SK-N-SH (cell line): Measurements from ENCODE around the gene RRAD. TPM values are rescaled to one million over a fixed set of nuclear protein-coding genes. Genes with fewer than 3 reads are reported as not detected.

Source experiments
- CTCF ChIA-PET: fragments of 300-600, 350-600 bp; formaldehyde crosslinking; extraction: SDS; loops from one replicate; lab custom pipeline; 2021; lab: Yijun Ruan, JAX
- POLR2A ChIA-PET: fragments of 350-600 bp; sonication (Branson Sonifier 250); formaldehyde crosslinking; extraction: SDS; loops from one replicate; lab custom pipeline; 2020; ENCODE audit warnings: antibody characterized with exemption, inconsistent platforms; lab: Yijun Ruan, JAX
- DNase-seq: peaks from one replicate; pipeline ENCODE4 v3.0.0; 2012
- H2AFZ ChIP-seq: fragments of 200-600 bp; sonication (generic); 2 replicates; pipeline ENCODE4 v1.8.1; 2016; ENCODE audit warnings: antibody characterized with exemption, mild to moderate bottlenecking, low read depth
- H3F3A ChIP-seq: fragments of 200-600 bp; sonication (generic); replicated peaks from 2 replicates; pipeline ENCODE3; 2016; ENCODE audit warnings: antibody characterized with exemption, mild to moderate bottlenecking; ENCODE audit not compliant: insufficient read depth
- H3K27ac ChIP-seq, 2 experiments: fragments of 200-500 bp in 1 of 2; fragments of 200-600 bp in 1 of 2; sonication (Bioruptor generic) in 1 of 2; sonication (generic), shearing (Covaris generic) in 1 of 2; 2 replicates each; pipeline versions ENCODE4 v1.5.1 to v1.6.1; 2014 to 2016; ENCODE audit warnings: low read depth in 2 of 2, inconsistent platforms in 1 of 2, low read length in 1 of 2, mild to moderate bottlenecking in 1 of 2, mixed read lengths in 1 of 2
- H3K27me3 ChIP-seq: fragments of 200-600 bp; sonication (generic), shearing (Covaris generic); 2 replicates; pipeline ENCODE4 v1.6.1; 2016; ENCODE audit warnings: mixed run types; ENCODE audit not compliant: insufficient read depth
- H3K36me3 ChIP-seq, 2 experiments: fragments of 200-500 bp in 1 of 2; fragments of 200-600 bp in 1 of 2; sonication (Bioruptor generic) in 1 of 2; sonication (generic) in 1 of 2; replicated peaks in 1 of 2; 2 replicates each; pipeline versions ENCODE3 to v1.5.1; 2014 to 2016; ENCODE audit warnings: low read length in 1 of 2, mild to moderate bottlenecking in 1 of 2; ENCODE audit not compliant: insufficient read depth in 2 of 2, control insufficient read depth in 1 of 2
- H3K4me1 ChIP-seq, 2 experiments: fragments of 200-500 bp in 1 of 2; fragments of 200-600 bp in 1 of 2; sonication (Bioruptor generic) in 1 of 2; sonication (generic), shearing (Covaris generic) in 1 of 2; 2 replicates each; pipeline versions ENCODE4 v1.5.1 to v1.6.1; 2014 to 2016; ENCODE audit warnings: low read depth in 1 of 2, low read length in 1 of 2, mixed run types in 1 of 2; ENCODE audit not compliant: insufficient read depth in 2 of 2, control insufficient read depth in 1 of 2
- H3K4me2 ChIP-seq: fragments of 200-600 bp; sonication (generic), shearing (Covaris generic); 2 replicates; pipeline ENCODE4 v1.6.1; 2017; ENCODE audit warnings: mixed run types
- H3K4me3 ChIP-seq, 2 experiments: fragments of 200-500 bp in 1 of 2; fragments of 200-600 bp in 1 of 2; sonication (Bioruptor generic) in 1 of 2; sonication (generic), shearing (Covaris generic) in 1 of 2; 2 replicates each; pipeline versions ENCODE4 v1.5.1 to v1.8.1; 2014 to 2016; ENCODE audit warnings: low read depth in 2 of 2, inconsistent platforms in 1 of 2, low read length in 1 of 2, mild to moderate bottlenecking in 1 of 2, mixed read lengths in 1 of 2, moderate library complexity in 1 of 2
- H3K79me2 ChIP-seq: fragments of 200-600 bp; sonication (generic); 2 replicates; pipeline ENCODE4 v1.8.1; 2017; ENCODE audit warnings: mild to moderate bottlenecking; ENCODE audit not compliant: insufficient read depth
- H3K9ac ChIP-seq: fragments of 200-600 bp; sonication (generic); 2 replicates; pipeline ENCODE4 v1.6.1; 2017; ENCODE audit warnings: mixed run types
- H3K9me2 ChIP-seq: fragments of 200-600 bp; sonication (generic); 2 replicates; pipeline ENCODE4 v1.6.1; 2017; ENCODE audit warnings: mixed run types
- H3K9me3 ChIP-seq: fragments of 200-600 bp; sonication (generic); 2 replicates; pipeline ENCODE4 v1.6.1; 2017; ENCODE audit warnings: mixed run types, mild to moderate bottlenecking, moderate library complexity
- H4K20me1 ChIP-seq: fragments of 200-600 bp; sonication (generic); 2 replicates; pipeline ENCODE4 v1.6.1; 2017; ENCODE audit warnings: mild to moderate bottlenecking, mixed run types; ENCODE audit not compliant: insufficient read depth
- NFIC ChIP-seq: IDR thresholded peaks from 2 replicates; pipeline ENCODE4 v1.4.0; 2012; ENCODE audit warnings: borderline replicate concordance
- RAD21 ChIP-seq: IDR thresholded peaks from 2 replicates; pipeline ENCODE4 v1.6.1; 2012; ENCODE audit warnings: mild to moderate bottlenecking, low read length
- SIN3A ChIP-seq: IDR thresholded peaks from 2 replicates; pipeline ENCODE4 v1.6.1; 2012; ENCODE audit warnings: low read depth, mild to moderate bottlenecking, low read length, moderate library complexity, borderline replicate concordance
- SMC3 ChIP-seq: IDR thresholded peaks from 2 replicates; pipeline ENCODE4 v1.6.1; 2012; ENCODE audit warnings: low read depth, low read length, improper control_type of control experiment
- TEAD4 ChIP-seq: IDR thresholded peaks from 2 replicates; pipeline ENCODE4 v1.4.0; 2012; ENCODE audit warnings: mild to moderate bottlenecking, borderline replicate concordance; ENCODE audit not compliant: insufficient read depth
- WGBS: methylation state at CpG from one replicate; pipeline ENCODE4 v1.1.6; 2017; ENCODE audit warnings: low lambda C conversion rate; 5-methylcytosine and 5-hydroxymethylcytosine counted together
- polyA plus RNA-seq, 3 experiments: library from polyadenylated mRNA; depleted of rRNA; stranded (reverse); fragments of >200 nt; gene quantifications; 2 replicates each; pipeline ENCODE4 v1.2.3, GENCODE V29; 2012
- TF ChIP-seq, protein P1 (sequence below): fragments of 200-600 bp; sonication (generic); IDR thresholded peaks from 2 replicates; pipeline ENCODE4 v1.6.1; 2017; ENCODE audit warnings: antibody characterized with exemption, mild to moderate bottlenecking, moderate library complexity
- TF ChIP-seq, protein P2 (sequence below): IDR thresholded peaks from 2 replicates; pipeline ENCODE4 v1.4.0; 2012; ENCODE audit warnings: low read depth

Gene RRAD
- polyA plus RNA-seq, 1 of the 3 experiments (the other 2 are of a cell fraction) = 9.3 TPM

DNA sequence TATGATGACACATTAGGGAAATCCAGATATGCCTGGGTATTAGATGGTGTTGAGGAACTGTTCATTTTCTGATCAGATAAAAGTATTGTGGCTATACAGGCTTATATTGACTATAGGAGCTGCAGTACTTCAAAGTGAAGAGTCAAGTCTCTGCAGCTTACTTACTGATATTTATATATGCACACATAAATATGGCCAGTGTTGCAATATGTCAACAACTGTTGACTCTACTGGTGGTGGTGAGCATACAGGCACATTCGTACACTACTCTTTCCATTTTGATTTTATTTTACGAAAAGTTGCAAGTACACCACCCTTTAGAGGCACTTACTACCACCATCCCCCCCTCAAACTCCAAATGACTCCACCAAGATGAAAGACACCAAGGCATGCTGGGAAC, 6.3 kb upstream of the RRAD start (continued):
- TF ChIP-seq TEAD4 = no peak

DNA sequence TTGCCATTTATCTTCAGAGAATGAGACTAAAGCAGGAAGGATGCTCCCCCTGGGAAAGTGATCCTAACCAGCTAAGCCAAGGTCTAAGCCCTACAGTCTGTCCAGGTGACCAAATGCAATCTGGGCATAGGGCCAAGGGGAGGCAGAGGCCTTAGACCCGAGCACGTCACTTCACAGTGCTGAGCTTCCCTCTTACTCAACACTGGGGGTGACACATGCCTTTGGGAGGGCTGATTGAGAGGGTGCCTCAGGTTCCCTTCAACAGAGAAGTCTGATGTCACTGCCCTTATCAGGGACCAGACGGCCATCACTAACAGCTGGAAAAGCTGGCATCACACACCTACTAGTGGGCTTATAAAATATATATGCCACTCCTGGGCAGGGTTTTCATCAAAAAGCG, 4.9 kb upstream of the RRAD start:
- Histone ChIP-seq H3K27me3 (no peaks in the 10 kb centered on the region), H3K9ac (no peak overlapping the region)
- 61% methylated on average over 4 of the region's 4 CpGs for WGBS
- TF ChIP-seq SIN3A = no peak
- TF ChIP-seq NFIC = peak; percentile 34; the same call in 1 of the 2 replicates
- TF ChIP-seq, all 33 proteins: peak for 1
- no peaks in the 10 kb centered on the region for H3K9me3 ChIP-seq
- DNase-seq = no peak
- ChIA-PET POLR2A (interaction anchor here (1.1 kb wide), 1 partner anchor 27 kb away, joined by 3 read pairs; no protein-coding TSS in a partner anchor), CTCF (interaction anchor here (0.6 to 1.2 kb wide), 4 partner anchors 17 to 62 kb away, joined by 3 to 10 read pairs (median 3); no protein-coding TSS in a partner anchor)
- H4K20me1 ChIP-seq = no peaks in the 10 kb centered on the region
- H3K79me2 ChIP-seq = peaks cover 31% of the 10 kb centered on the region
- peaks cover 0 to 3% of the 10 kb centered on the region in 2 experiments for H3K36me3 ChIP-seq
- H3K4me3 ChIP-seq = no peak overlapping the region
- H3K4me1 ChIP-seq = peaks cover 17 to 20% of the 10 kb centered on the region in 2 experiments; a peak in 3 of 4 replicates
- H2AFZ ChIP-seq = no peak overlapping the region
- H3F3A ChIP-seq = peaks cover 18% of the 10 kb centered on the region
- no peak overlapping the region for H3K27ac ChIP-seq
- H3K4me2 ChIP-seq = no peak overlapping the region
- H3K9me2 ChIP-seq = no peaks in the 10 kb centered on the region

DNA sequence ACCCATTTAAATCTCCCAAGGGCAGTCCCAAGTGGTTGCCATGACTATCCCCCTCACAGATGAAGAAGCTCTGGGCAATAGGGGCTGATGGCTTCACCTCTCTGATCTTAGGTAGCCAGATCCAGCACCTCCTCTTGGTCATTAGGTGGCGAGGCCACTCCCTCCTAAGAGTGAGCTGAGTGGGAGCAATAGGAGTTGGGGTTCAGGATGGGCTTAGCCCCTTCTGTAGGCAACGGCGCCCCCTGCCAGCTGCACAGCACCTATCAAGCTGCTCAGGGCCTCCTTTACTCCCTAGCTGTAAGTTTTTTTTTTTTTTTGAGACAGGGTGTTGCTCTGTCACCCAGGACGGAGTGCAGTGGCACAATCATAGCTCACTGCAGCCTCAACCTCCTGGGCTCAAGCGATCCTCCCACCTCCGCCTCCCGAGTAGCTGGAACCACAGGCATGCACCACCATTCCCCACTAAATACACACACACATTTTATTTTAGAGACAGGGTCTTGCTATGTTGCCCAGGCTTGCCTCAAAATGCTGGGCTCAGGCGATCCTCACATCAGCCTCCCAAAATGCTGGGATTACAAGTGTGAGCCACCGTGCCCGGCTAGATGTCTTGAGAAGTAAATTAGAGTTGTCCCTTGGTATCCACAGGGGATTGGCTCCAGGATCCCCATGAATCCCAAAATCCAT, 3.5 kb upstream of the RRAD start:
- Histone ChIP-seq H3K27ac (peak overlapping the region in 1 of 2 experiments; percentile 71; a peak in 2 of 4 replicates), H3K4me3 (no peak overlapping the region), H3K9me3 (no peaks in the 10 kb centered on the region), H3K27me3 (no peaks in the 10 kb centered on the region), H2AFZ (no peak overlapping the region), H3F3A (peaks cover 18% of the 10 kb centered on the region), H3K79me2 (peaks cover 18% of the 10 kb centered on the region), H4K20me1 (no peaks in the 10 kb centered on the region), H3K4me1 (peaks cover 16 to 20% of the 10 kb centered on the region in 2 experiments; a peak in 3 of 4 replicates), H3K9ac (no peak overlapping the region), H3K9me2 (no peaks in the 10 kb centered on the region), H3K4me2 (no peak overlapping the region), H3K36me3 (peaks cover 0 to 3% of the 10 kb centered on the region in 2 experiments)
- POLR2A ChIA-PET = interaction anchor here (0.6 to 1.0 kb wide), 3 partner anchors 34 to 326 kb away, joined by 3 to 6 read pairs (median 4); no protein-coding TSS in a partner anchor
- TF ChIP-seq SMC3 (peak; percentile 66), RAD21 (peak; percentile 55)
- TF ChIP-seq, protein P1, sequence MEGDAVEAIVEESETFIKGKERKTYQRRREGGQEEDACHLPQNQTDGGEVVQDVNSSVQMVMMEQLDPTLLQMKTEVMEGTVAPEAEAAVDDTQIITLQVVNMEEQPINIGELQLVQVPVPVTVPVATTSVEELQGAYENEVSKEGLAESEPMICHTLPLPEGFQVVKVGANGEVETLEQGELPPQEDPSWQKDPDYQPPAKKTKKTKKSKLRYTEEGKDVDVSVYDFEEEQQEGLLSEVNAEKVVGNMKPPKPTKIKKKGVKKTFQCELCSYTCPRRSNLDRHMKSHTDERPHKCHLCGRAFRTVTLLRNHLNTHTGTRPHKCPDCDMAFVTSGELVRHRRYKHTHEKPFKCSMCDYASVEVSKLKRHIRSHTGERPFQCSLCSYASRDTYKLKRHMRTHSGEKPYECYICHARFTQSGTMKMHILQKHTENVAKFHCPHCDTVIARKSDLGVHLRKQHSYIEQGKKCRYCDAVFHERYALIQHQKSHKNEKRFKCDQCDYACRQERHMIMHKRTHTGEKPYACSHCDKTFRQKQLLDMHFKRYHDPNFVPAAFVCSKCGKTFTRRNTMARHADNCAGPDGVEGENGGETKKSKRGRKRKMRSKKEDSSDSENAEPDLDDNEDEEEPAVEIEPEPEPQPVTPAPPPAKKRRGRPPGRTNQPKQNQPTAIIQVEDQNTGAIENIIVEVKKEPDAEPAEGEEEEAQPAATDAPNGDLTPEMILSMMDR = peak; percentile 70
- TF ChIP-seq, protein P2, sequence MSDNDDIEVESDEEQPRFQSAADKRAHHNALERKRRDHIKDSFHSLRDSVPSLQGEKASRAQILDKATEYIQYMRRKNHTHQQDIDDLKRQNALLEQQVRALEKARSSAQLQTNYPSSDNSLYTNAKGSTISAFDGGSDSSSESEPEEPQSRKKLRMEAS = no peak
- 93% methylated on average over 7 of the region's 10 CpGs for WGBS
- CTCF ChIA-PET = interaction anchor here (0.7 to 13.6 kb wide), 13 partner anchors 9 to 227 kb away, joined by 3 to 174 read pairs (median 4); partner anchors contain the start of genes CDH16 and PDP2
- peak; percentile 59 for DNase-seq
